Smooth muscle cell (in vitro differentiated cells): ENCODE data around the gene MRFAP1. TPM values are rescaled to one million over a fixed set of nuclear protein-coding genes. Genes with fewer than 3 reads are reported as not detected.

Source experiments
- DNase-seq: peaks from one replicate; lab custom pipeline; 2025; ENCODE audit not compliant: unreplicated experiment; lab: John Stamatoyannopoulos, UW
- H2AFZ ChIP-seq: fragments of 200-600 bp; sonication (generic); 2 replicates; pipeline ENCODE4 v1.6.0; 2016; ENCODE audit warnings: antibody characterized with exemption, low read depth, mild to moderate bottlenecking
- H3F3A ChIP-seq: fragments of 200-600 bp; sonication (generic); 2 replicates; pipeline ENCODE4 v1.6.0; 2017; ENCODE audit warnings: antibody characterized with exemption, low read depth
- H3K27ac ChIP-seq: fragments of 200-600 bp; sonication (generic); 2 replicates; pipeline ENCODE4 v1.5.1; 2016; ENCODE audit warnings: low read depth, mild to moderate bottlenecking
- H3K27me3 ChIP-seq: fragments of 200-600 bp; sonication (generic); 2 replicates; pipeline ENCODE4 v1.6.1; 2016; ENCODE audit warnings: low read depth, mild to moderate bottlenecking
- H3K36me3 ChIP-seq: fragments of 200-600 bp; sonication (generic); 2 replicates; pipeline ENCODE4 v1.5.1; 2016; ENCODE audit warnings: low read depth
- H3K4me1 ChIP-seq: fragments of 200-600 bp; sonication (generic); 2 replicates; pipeline ENCODE4 v1.5.1; 2016; ENCODE audit warnings: low read depth
- H3K4me2 ChIP-seq: fragments of 200-600 bp; sonication (generic); 2 replicates; pipeline ENCODE4 v1.6.0; 2016; ENCODE audit warnings: mild to moderate bottlenecking
- H3K4me3 ChIP-seq: fragments of 200-600 bp; sonication (generic); 2 replicates; pipeline ENCODE4 v1.5.1; 2016; ENCODE audit warnings: mild to moderate bottlenecking
- H3K79me2 ChIP-seq: fragments of 200-600 bp; sonication (generic); 2 replicates; pipeline ENCODE4 v1.6.0; 2016; ENCODE audit warnings: low read depth, mild to moderate bottlenecking
- H3K9ac ChIP-seq: fragments of 200-600 bp; sonication (generic); 2 replicates; pipeline ENCODE4 v1.6.0; 2016; ENCODE audit warnings: low read depth
- H3K9me3 ChIP-seq: fragments of 200-600 bp; sonication (generic); replicated peaks from 2 replicates; pipeline ENCODE4 v1.5.1; 2016; ENCODE audit warnings: low read depth
- H4K20me1 ChIP-seq: fragments of 200-600 bp; sonication (generic); 2 replicates; pipeline ENCODE4 v1.6.0; 2016; ENCODE audit warnings: low read depth
- WGBS: methylation state at CpG from one replicate; pipeline ENCODE4 v1.1.7; 2016; ENCODE audit warnings: low lambda C conversion rate; 5-methylcytosine and 5-hydroxymethylcytosine counted together
- polyA plus RNA-seq: library from polyadenylated mRNA; unstranded; fragments of >200 nt; fragmentation: Nextera tagmentation; extraction: Ambion mirVana; gene quantifications from 2 replicates; pipeline ENCODE4 v1.2.1, GENCODE V29; 2016
- total RNA-seq: library from RNA; depleted of rRNA; stranded (reverse); fragments of >200 nt; gene quantifications from 2 replicates; pipeline ENCODE4 v1.2.3, GENCODE V29; 2014
- TF ChIP-seq, protein P1 (sequence below): fragments of 200-600 bp; sonication (generic); IDR thresholded peaks from 2 replicates; pipeline ENCODE4 v1.5.1; 2017; ENCODE audit warnings: borderline replicate concordance, mild to moderate bottlenecking, antibody characterized with exemption; ENCODE audit not compliant: insufficient read depth, poor library complexity, severe bottlenecking

The MRFAP1 gene
- total and polyA plus RNA-seq, 2 experiments from 2014 or later: 165 to 206 TPM

DNA sequence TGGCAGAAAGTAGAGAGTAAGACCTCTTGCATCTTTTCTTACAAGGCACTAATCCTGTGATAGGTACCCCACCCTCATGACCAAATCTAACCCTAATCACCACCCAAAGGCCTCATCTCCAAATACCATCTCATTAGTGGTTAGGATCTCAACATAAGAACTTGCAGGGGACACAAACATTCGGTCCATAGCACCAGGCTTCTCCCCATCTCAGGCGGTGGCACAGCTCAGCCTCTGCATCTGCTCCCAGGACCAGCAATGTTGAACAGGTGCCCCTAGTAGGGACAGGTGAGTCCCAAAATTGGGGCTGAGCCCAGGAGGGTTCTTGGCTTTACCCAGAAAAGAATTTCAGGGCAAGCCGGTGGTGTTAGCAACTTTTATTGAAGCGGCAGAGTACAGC, 8.4 kb upstream of the MRFAP1 start:
- WGBS: 95% methylated on average over 4 of the region's 4 CpGs
- Histone ChIP-seq H3K9ac (no peak overlapping the region), H3K4me1 (no peaks in the 10 kb centered on the region), H3K4me3 (no peak overlapping the region), H3F3A (no peaks in the 10 kb centered on the region), H3K27me3 (no peaks in the 10 kb centered on the region), H3K27ac (no peak overlapping the region), H3K36me3 (no peaks in the 10 kb centered on the region), H3K79me2 (no peaks in the 10 kb centered on the region), H4K20me1 (no peaks in the 10 kb centered on the region), H2AFZ (no peak overlapping the region), H3K9me3 (no peaks in the 10 kb centered on the region), H3K4me2 (no peak overlapping the region)
- DNase-seq: no peak
- TF ChIP-seq, protein P1, sequence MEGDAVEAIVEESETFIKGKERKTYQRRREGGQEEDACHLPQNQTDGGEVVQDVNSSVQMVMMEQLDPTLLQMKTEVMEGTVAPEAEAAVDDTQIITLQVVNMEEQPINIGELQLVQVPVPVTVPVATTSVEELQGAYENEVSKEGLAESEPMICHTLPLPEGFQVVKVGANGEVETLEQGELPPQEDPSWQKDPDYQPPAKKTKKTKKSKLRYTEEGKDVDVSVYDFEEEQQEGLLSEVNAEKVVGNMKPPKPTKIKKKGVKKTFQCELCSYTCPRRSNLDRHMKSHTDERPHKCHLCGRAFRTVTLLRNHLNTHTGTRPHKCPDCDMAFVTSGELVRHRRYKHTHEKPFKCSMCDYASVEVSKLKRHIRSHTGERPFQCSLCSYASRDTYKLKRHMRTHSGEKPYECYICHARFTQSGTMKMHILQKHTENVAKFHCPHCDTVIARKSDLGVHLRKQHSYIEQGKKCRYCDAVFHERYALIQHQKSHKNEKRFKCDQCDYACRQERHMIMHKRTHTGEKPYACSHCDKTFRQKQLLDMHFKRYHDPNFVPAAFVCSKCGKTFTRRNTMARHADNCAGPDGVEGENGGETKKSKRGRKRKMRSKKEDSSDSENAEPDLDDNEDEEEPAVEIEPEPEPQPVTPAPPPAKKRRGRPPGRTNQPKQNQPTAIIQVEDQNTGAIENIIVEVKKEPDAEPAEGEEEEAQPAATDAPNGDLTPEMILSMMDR: no peak

DNA sequence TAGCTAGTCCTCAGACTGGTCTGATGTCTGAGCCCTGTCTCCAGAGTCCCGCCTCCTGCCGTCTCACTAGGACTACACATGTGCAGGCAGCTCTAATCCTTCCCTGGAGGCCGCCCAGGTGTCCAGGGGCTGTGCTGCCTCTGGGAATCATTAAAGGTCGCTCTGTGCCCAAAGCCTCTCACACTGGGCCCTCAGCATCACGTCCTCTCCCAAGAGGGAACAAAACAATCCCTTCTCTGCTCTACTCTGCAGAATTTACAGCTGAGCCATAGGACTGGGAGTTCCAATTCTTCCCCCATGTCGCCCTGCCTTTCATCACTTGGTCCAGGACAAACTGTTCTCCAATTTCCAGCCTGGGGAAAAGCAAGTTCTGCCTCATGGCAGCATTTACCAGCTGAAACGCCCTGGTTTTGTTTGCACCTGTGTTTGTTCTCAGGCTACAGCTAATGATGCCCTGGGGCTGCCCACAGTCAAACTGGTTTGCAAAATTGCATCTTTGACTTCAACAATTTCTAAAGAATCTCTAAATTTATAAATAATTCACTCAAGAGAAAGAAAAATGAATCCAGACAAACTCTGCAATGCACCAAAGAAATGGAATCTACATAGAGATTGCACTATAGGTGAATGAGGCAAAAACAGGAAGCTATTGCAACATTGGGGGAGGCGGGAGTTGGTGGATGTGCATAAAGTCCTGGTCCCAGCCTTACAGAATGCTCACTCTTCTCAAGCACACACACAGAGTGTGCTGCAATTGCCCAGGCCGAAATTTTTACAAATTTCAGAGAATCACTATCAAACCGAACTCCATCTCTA, 7.2 kb upstream of the MRFAP1 start:
- H3K4me2 ChIP-seq: no peak overlapping the region
- no peak overlapping the region for H2AFZ ChIP-seq
- 72% methylated on average over 10 of the region's 10 CpGs for WGBS
- no peaks in the 10 kb centered on the region for H3K4me1 ChIP-seq
- H3K79me2 ChIP-seq: no peaks in the 10 kb centered on the region
- TF ChIP-seq, protein P1: no peak
- no peaks in the 10 kb centered on the region for H4K20me1 ChIP-seq
- no peak overlapping the region for H3K9ac ChIP-seq
- no peak for DNase-seq
- no peak overlapping the region for H3K4me3 ChIP-seq
- no peaks in the 10 kb centered on the region for H3K36me3 ChIP-seq
- no peaks in the 10 kb centered on the region for H3K9me3 ChIP-seq
- no peaks in the 10 kb centered on the region for H3F3A ChIP-seq
- no peaks in the 10 kb centered on the region for H3K27me3 ChIP-seq
- no peak overlapping the region for H3K27ac ChIP-seq

DNA sequence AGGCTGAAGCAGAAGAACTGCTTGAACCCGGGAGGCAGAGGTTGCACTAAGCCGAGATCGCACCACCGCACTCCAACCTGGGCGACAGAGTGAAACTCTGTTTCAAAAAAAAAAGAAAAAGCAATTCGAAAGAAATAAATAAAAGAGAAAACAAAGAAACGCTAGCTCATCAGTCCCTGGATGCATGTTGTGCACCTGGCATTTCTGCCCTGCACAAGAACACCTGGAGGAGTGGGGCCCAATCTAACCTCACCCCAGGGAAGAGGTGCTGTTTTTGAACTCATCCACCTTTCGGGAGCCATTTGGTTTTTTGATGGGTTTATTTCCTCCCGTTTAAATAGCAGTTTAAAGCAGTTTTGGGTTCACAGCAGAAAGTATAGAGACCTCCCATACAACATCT, 5.7 kb upstream of the MRFAP1 start:
- TF ChIP-seq, protein P1: no peak
- H3K4me2 ChIP-seq: no peak overlapping the region
- H3K9ac ChIP-seq: no peak overlapping the region
- no peaks in the 10 kb centered on the region for H3K4me1 ChIP-seq
- no peak for DNase-seq
- H4K20me1 ChIP-seq: no peaks in the 10 kb centered on the region
- WGBS: 92% methylated on average over 9 of the region's 9 CpGs
- H3K79me2 ChIP-seq: no peaks in the 10 kb centered on the region
- H3F3A ChIP-seq: no peaks in the 10 kb centered on the region
- H3K9me3 ChIP-seq: no peaks in the 10 kb centered on the region
- H3K27ac ChIP-seq: no peak overlapping the region
- no peaks in the 10 kb centered on the region for H3K36me3 ChIP-seq
- no peak overlapping the region for H2AFZ ChIP-seq
- no peak overlapping the region for H3K4me3 ChIP-seq
- no peaks in the 10 kb centered on the region for H3K27me3 ChIP-seq
